ENCODE data around the gene MB. TPM values are rescaled to one million over a fixed set of nuclear protein-coding genes. Genes with fewer than 3 reads are reported as not detected.

Gene MB
- polyA plus RNA-seq, 4 donors: 0.21 TPM; not detected in 3

- DNase-seq (ENCODE audit: low read depth in 4 of 4, low spot score in 2 of 4): no peak
Measured at GRCh38 chr22:35580351-35581022, 36.6 kb downstream of the MB start.

GRCh38 chr22:35578836-35579575 is 38.1 kb downstream of the MB start:
- no peak for DNase-seq (ENCODE audit: low read depth in 4 of 4, low spot score in 2 of 4)

GRCh38 chr22:35577799-35578659 is 39.1 kb downstream of the MB start:
- DNase-seq (ENCODE audit: low read depth in 4 of 4, low spot score in 2 of 4): no peak

- DNase-seq (ENCODE audit: low read depth in 4 of 4, low spot score in 2 of 4): no peak
Measured at GRCh38 chr22:35576671-35577070, 40.5 kb downstream of the MB start.

- no peak for DNase-seq (ENCODE audit: low read depth in 4 of 4, low spot score in 2 of 4)
Measured at GRCh38 chr22:35575116-35575748, 41.9 kb downstream of the MB start.

GRCh38 chr22:35572556-35572955 is 44.6 kb downstream of the MB start:
- no peak for DNase-seq (ENCODE audit: low read depth in 4 of 4, low spot score in 2 of 4)

GRCh38 chr22:35570686-35571194 is 46.4 kb downstream of the MB start:
- no peak for DNase-seq (ENCODE audit: low read depth in 4 of 4, low spot score in 2 of 4)

- no peak for DNase-seq (ENCODE audit: low read depth in 4 of 4, low spot score in 2 of 4)
Measured at GRCh38 chr22:35569916-35570315, 47.2 kb downstream of the MB start.

- no peak for DNase-seq (ENCODE audit: low read depth in 4 of 4, low spot score in 2 of 4)
Measured at GRCh38 chr22:35568751-35569739, 48.1 kb downstream of the MB start.

GRCh38 chr22:35567351-35568141 is 49.6 kb downstream of the MB start:
- no peak for DNase-seq (ENCODE audit: low read depth in 4 of 4, low spot score in 2 of 4)

GRCh38 chr22:35564975-35565867 is 51.9 kb downstream of the MB start:
- no peak for DNase-seq (ENCODE audit: low read depth in 4 of 4, low spot score in 2 of 4)

GRCh38 chr22:35563211-35563610 is 53.9 kb downstream of the MB start:
- no peak for DNase-seq (ENCODE audit: low read depth in 4 of 4, low spot score in 2 of 4)

GRCh38 chr22:35561796-35562526 is 55.2 kb downstream of the MB start:
- DNase-seq (ENCODE audit: low read depth in 4 of 4, low spot score in 2 of 4): no peak

GRCh38 chr22:35560824-35561223 is 56.3 kb downstream of the MB start:
- no peak for DNase-seq (ENCODE audit: low read depth in 4 of 4, low spot score in 2 of 4)

- no peak for DNase-seq (ENCODE audit: low read depth in 4 of 4, low spot score in 2 of 4)
Measured at GRCh38 chr22:35560366-35560765, 56.8 kb downstream of the MB start.

GRCh38 chr22:35559354-35560005 is 57.6 kb downstream of the MB start:
- DNase-seq (ENCODE audit: low read depth in 4 of 4, low spot score in 2 of 4): no peak
